NOMO-1 treated with DMSO at 0.1 percent for 48 hours (cell line): ENCODE measurements around the gene RPRD2.
"Not testable (repeated sequence)": the region's sequence is repeated elsewhere in the genome, so short reads cannot be mapped to it uniquely, and the experiment has no call there.

Source experiments
- DNase-seq: peaks from one replicate; lab custom pipeline; 2025; ENCODE audit not compliant: unreplicated experiment; lab: John Stamatoyannopoulos, UW

The RPRD2 gene

GRCh38 chr1:150388241-150388640 is 24.3 kb downstream of the RPRD2 start:
- DNase-seq: no peak

GRCh38 chr1:150389650-150390049 is 25.7 kb downstream of the RPRD2 start:
- DNase-seq: no peak

GRCh38 chr1:150392627-150393026 is 28.7 kb downstream of the RPRD2 start:
- no peak for DNase-seq

GRCh38 chr1:150395115-150395514 is 31.2 kb downstream of the RPRD2 start:
- not testable (repeated sequence) for DNase-seq

GRCh38 chr1:150397392-150398032 is 33.6 kb downstream of the RPRD2 start:
- no peak for DNase-seq

- DNase-seq: no peak
These were observed 40.5 kb downstream of the RPRD2 start for GRCh38 chr1:150404465-150404864.

GRCh38 chr1:150405660-150406059 is 41.7 kb downstream of the RPRD2 start:
- no peak for DNase-seq

GRCh38 chr1:150406483-150406882 is 42.5 kb downstream of the RPRD2 start:
- no peak for DNase-seq

GRCh38 chr1:150407330-150407729 is 43.4 kb downstream of the RPRD2 start:
- no peak for DNase-seq

GRCh38 chr1:150408800-150409199 is 44.9 kb downstream of the RPRD2 start:
- no peak for DNase-seq

- DNase-seq: peak; percentile 34
These were observed 45.8 kb downstream of the RPRD2 start for GRCh38 chr1:150409504-150410362.

GRCh38 chr1:150410582-150411101 is 46.7 kb downstream of the RPRD2 start:
- DNase-seq: no peak

- DNase-seq: no peak
These were observed 50.6 kb downstream of the RPRD2 start for GRCh38 chr1:150414592-150414991.

- DNase-seq: no peak
These were observed 51.9 kb downstream of the RPRD2 start for GRCh38 chr1:150415800-150416199.

- DNase-seq: no peak
These were observed 56.8 kb downstream of the RPRD2 start for GRCh38 chr1:150420560-150421265.

GRCh38 chr1:150422541-150422940 is 58.6 kb downstream of the RPRD2 start:
- DNase-seq: no peak

- no peak for DNase-seq
These were observed 65.9 kb downstream of the RPRD2 start for GRCh38 chr1:150429805-150430204.

- no peak for DNase-seq
These were observed 77.2 kb downstream of the RPRD2 start for GRCh38 chr1:150441121-150441520.

- no peak for DNase-seq
These were observed 80.3 kb downstream of the RPRD2 start for GRCh38 chr1:150444232-150444631.

- no peak for DNase-seq
These were observed 92.2 kb downstream of the RPRD2 start for GRCh38 chr1:150456146-150456647.

- peak; percentile 37 for DNase-seq
These were observed 100.5 kb downstream of the RPRD2 start for GRCh38 chr1:150464422-150464826.
